HCT116 (cell line): ENCODE results near the gene FGD4. TPM values are rescaled to one million over a fixed set of nuclear protein-coding genes. Genes with fewer than 3 reads are reported as not detected.

Source experiments
- ATAC-seq: fragments of 200-7000 bp; cut with Tn5 transposase; 2 replicates; pipeline ENCODE4 v1.9.1; 2020; ENCODE audit warnings: mild to moderate bottlenecking, moderate library complexity
- BruUV-seq: library from RNA; stranded (reverse); fragments of 400-500 nt; replicated peaks from 2 replicates; lab custom pipeline; 2021; lab: Mats Ljungman, UMichigan
- CTCF ChIA-PET: fragments of 300-600 bp; sonication (Branson Sonifier 250); formaldehyde crosslinking; loops from one replicate; lab custom pipeline; 2021; ENCODE audit warnings: antibody characterized with exemption; lab: Charles Lee
- POLR2A ChIA-PET: fragments of 300-600, 350-600 bp; sonication (Branson Sonifier 250); formaldehyde crosslinking; loops from one replicate; lab custom pipeline; 2021; ENCODE audit warnings: antibody characterized with exemption; lab: Charles Lee
- RAD21 ChIA-PET, 2 experiments: fragments of 300-600 bp; sonication (Branson Sonifier 250); formaldehyde crosslinking; loops; one replicate each; lab custom pipeline; 2023; ENCODE audit warnings: low total read pairs in 2 of 2; ENCODE audit not compliant: uncharacterized antibody in 2 of 2, unreplicated experiment in 2 of 2, low non-redundant PET in 1 of 2; lab: Charles Lee
- DNase-seq: peaks from one replicate; pipeline ENCODE4 v3.0.0-alpha.2; 2010; ENCODE audit warnings: low read depth, low spot score
- H2AFZ ChIP-seq: fragments of 200-600 bp; shearing (Covaris generic), sonication (generic); 2 replicates; pipeline ENCODE4 v1.6.1; 2017; ENCODE audit warnings: low read depth, mixed run types, mixed read lengths, antibody characterized with exemption, low read length; ENCODE audit not compliant: poor library complexity, severe bottlenecking
- H3K27ac ChIP-seq: 2 replicates; pipeline ENCODE4 v1.5.1; 2012; ENCODE audit warnings: low read depth, low read length
- H3K27me3 ChIP-seq: fragments of 200-600 bp; sonication (generic); 2 replicates; pipeline ENCODE4 v1.6.1; 2016; ENCODE audit warnings: mixed run types, low read length, mixed read lengths; ENCODE audit not compliant: insufficient read depth
- H3K36me3 ChIP-seq, 2 experiments: fragments of 200-500 bp in 1 of 2; fragments of 200-600 bp in 1 of 2; sonication (Bioruptor generic) in 1 of 2; sonication (generic) in 1 of 2; 2 replicates each; pipeline versions ENCODE4 v1.5.1 to v1.6.1; 2014 to 2016; ENCODE audit warnings: low read length in 2 of 2, inconsistent platforms in 1 of 2, mixed read lengths in 1 of 2, mixed run types in 1 of 2; ENCODE audit not compliant: insufficient read depth in 2 of 2, control insufficient read depth in 1 of 2
- H3K4me1 ChIP-seq, 2 experiments: fragments of 200-600 bp in 1 of 2; sonication (generic) in 1 of 2; 2 replicates each; pipeline versions ENCODE4 v1.5.1 to v1.6.1; 2012 to 2017; ENCODE audit warnings: low read length in 2 of 2, inconsistent platforms in 1 of 2, mild to moderate bottlenecking in 1 of 2, mixed read lengths in 1 of 2, mixed run types in 1 of 2, moderate library complexity in 1 of 2; ENCODE audit not compliant: insufficient read depth in 2 of 2, control insufficient read depth in 1 of 2
- H3K4me2 ChIP-seq: fragments of 200-600 bp; sonication (generic); 2 replicates; pipeline ENCODE4 v1.6.1; 2017; ENCODE audit warnings: mixed run types, low read length, mixed read lengths
- H3K4me3 ChIP-seq, 2 experiments: fragments of 200-600 bp in 1 of 2; sonication (generic) in 1 of 2; replicated peaks in 1 of 2; 2 replicates each; pipeline ENCODE4 v1.5.1; 2011 to 2016; ENCODE audit warnings: low read length in 2 of 2, control low read depth in 1 of 2, low read depth in 1 of 2, mild to moderate bottlenecking in 1 of 2, mixed read lengths in 1 of 2, mixed run types in 1 of 2
- H3K79me2 ChIP-seq: fragments of 200-600 bp; sonication (generic); 2 replicates; pipeline ENCODE4 v1.6.1; 2017; ENCODE audit warnings: mild to moderate bottlenecking, mixed run types, low read length, moderate library complexity, mixed read lengths; ENCODE audit not compliant: insufficient read depth
- H3K9ac ChIP-seq: fragments of 200-600 bp; sonication (generic); 2 replicates; pipeline ENCODE4 v1.6.1; 2016; ENCODE audit warnings: low read length, mixed read lengths
- H3K9me2 ChIP-seq: fragments of 200-600 bp; sonication (generic), shearing (Covaris generic); 2 replicates; pipeline ENCODE4 v1.6.1; 2017; ENCODE audit warnings: mixed run types, mild to moderate bottlenecking, moderate library complexity; ENCODE audit not compliant: insufficient read depth
- H3K9me3 ChIP-seq, 2 experiments: fragments of 200-500 bp in 1 of 2; fragments of 200-600 bp in 1 of 2; sonication (Bioruptor generic) in 1 of 2; sonication (generic) in 1 of 2; 2 replicates each; pipeline ENCODE4 v1.6.1; 2014 to 2017; ENCODE audit warnings: low read length in 2 of 2, mixed read lengths in 2 of 2, inconsistent platforms in 1 of 2, low read depth in 1 of 2, mild to moderate bottlenecking in 1 of 2, mixed run types in 1 of 2, moderate library complexity in 1 of 2; ENCODE audit not compliant: control insufficient read depth in 1 of 2, insufficient read depth in 1 of 2
- H4K20me1 ChIP-seq: fragments of 200-600 bp; sonication (generic), shearing (Covaris generic); 2 replicates; pipeline ENCODE4 v1.6.1; 2017; ENCODE audit warnings: mixed run types, mild to moderate bottlenecking, moderate library complexity; ENCODE audit not compliant: insufficient read depth
- EZH2 ChIP-seq: fragments of 200-600 bp; sonication (generic); IDR thresholded peaks from 2 replicates; pipeline ENCODE4 v1.6.1; 2017; ENCODE audit warnings: antibody characterized with exemption, mixed run types
- FOSL1 ChIP-seq: IDR thresholded peaks from 2 replicates; pipeline ENCODE4 v1.6.1; 2012; ENCODE audit warnings: low read depth
- RAD21 ChIP-seq: IDR thresholded peaks from 2 replicates; pipeline ENCODE4 v1.6.1; 2012; ENCODE audit warnings: low read depth, mild to moderate bottlenecking
- SIN3A ChIP-seq: IDR thresholded peaks from 2 replicates; pipeline ENCODE4 v1.6.1; 2012; ENCODE audit warnings: low read depth
- ZFX ChIP-seq: fragments of 450-650 bp; IDR thresholded peaks from 2 replicates; pipeline ENCODE4 v1.6.1; 2017
- ZNF274 ChIP-seq: fragments of 200-500 bp; sonication (Bioruptor generic); IDR thresholded peaks from 2 replicates; pipeline ENCODE4 v1.6.1; 2014; ENCODE audit warnings: mild to moderate bottlenecking, low read depth, low read length, inconsistent platforms
- intact Hi-C: fragments of 100-400 bp; cut with micrococcal nuclease; formaldehyde crosslinking; loops from 2 replicates; pipeline ENCODE4 v1.10.0; 2022
- total RNA-seq: library from RNA; stranded (reverse); gene quantifications from one replicate; pipeline ENCODE4 v1.2.1, GENCODE V29; 2021; ENCODE audit not compliant: unreplicated experiment
- TF ChIP-seq, protein P1 (sequence below), 3 experiments: fragments of 200-600 bp in 1 of 3; sonication (generic) in 1 of 3; IDR thresholded peaks in 2 of 3; conservative IDR thresholded peaks in 1 of 3; 2 replicates each; pipeline ENCODE4 v1.5.1; 2012 to 2017; ENCODE audit warnings: low read depth in 2 of 3, low read length in 2 of 3, antibody characterized with exemption in 1 of 3, borderline replicate concordance in 1 of 3, control low read depth in 1 of 3, mild to moderate bottlenecking in 1 of 3, mixed read lengths in 1 of 3, mixed run types in 1 of 3, moderate library complexity in 1 of 3; ENCODE audit not compliant: insufficient read depth in 1 of 3
- TF ChIP-seq, protein P2 (sequence below): IDR thresholded peaks from 2 replicates; pipeline ENCODE4 v1.6.1; 2011; ENCODE audit warnings: mild to moderate bottlenecking, low read length, moderate library complexity; ENCODE audit not compliant: insufficient replicate concordance; ENCODE audit errors: extremely low read depth

FGD4 gene
- total RNA-seq, 1 experiment from 2014 or later, result 7.7 TPM

DNA sequence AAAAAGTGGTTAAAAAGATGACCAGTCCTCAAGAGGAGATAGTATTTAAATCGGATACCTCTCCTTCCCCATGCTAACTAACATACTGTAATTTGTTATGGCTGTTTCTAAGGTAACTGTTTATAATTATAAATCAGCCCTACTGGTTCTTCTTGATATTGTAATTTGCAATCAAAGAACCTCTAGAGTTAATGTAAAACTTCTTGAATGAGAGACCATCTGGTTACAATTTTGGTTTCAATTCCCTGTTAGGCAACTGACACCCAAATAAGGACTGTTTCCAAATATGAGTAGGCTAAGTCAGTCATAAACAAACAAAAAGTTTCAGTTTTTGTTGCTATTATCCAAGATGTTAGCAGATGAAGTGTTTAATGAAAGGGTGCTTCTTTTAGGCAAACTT lies 159.5 kb downstream of the FGD4 start:
- RAD21 ChIA-PET, result no interaction called here
- H3K9me2 ChIP-seq, result no peaks in the 10 kb centered on the region
- no peaks in the 10 kb centered on the region for H3K9me3 ChIP-seq
- intact Hi-C loops, result no loop called here
- no peaks in the 10 kb centered on the region for H3K27me3 ChIP-seq
- H3K79me2 ChIP-seq, result no peaks in the 10 kb centered on the region
- CTCF ChIA-PET, result no interaction called here
- POLR2A ChIA-PET, result no interaction called here
- H3K36me3 ChIP-seq, result no peaks in the 10 kb centered on the region
- ATAC-seq (no peak), DNase-seq (no peak)
- no peaks in the 10 kb centered on the region for H3K4me1 ChIP-seq
- H3K4me2 ChIP-seq, result no peak overlapping the region
- no peak overlapping the region for H3K9ac ChIP-seq
- TF ChIP-seq FOSL1 (no peak), EZH2 (no peak), SIN3A (no peak), ZNF274 (no peak), RAD21 (no peak), ZFX (no peak)
- TF ChIP-seq, protein P1, sequence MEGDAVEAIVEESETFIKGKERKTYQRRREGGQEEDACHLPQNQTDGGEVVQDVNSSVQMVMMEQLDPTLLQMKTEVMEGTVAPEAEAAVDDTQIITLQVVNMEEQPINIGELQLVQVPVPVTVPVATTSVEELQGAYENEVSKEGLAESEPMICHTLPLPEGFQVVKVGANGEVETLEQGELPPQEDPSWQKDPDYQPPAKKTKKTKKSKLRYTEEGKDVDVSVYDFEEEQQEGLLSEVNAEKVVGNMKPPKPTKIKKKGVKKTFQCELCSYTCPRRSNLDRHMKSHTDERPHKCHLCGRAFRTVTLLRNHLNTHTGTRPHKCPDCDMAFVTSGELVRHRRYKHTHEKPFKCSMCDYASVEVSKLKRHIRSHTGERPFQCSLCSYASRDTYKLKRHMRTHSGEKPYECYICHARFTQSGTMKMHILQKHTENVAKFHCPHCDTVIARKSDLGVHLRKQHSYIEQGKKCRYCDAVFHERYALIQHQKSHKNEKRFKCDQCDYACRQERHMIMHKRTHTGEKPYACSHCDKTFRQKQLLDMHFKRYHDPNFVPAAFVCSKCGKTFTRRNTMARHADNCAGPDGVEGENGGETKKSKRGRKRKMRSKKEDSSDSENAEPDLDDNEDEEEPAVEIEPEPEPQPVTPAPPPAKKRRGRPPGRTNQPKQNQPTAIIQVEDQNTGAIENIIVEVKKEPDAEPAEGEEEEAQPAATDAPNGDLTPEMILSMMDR (IDR thresholded peaks at IDR 0.05 in 2 of 3, conservative IDR thresholded peaks at IDR 0.05 in 1 of 3; ENCODE audit: borderline replicate concordance in 1 of 3, insufficient read depth in 1 of 3, low read depth in 2 of 3, low read length in 2 of 3), result no peak
- TF ChIP-seq, protein P2, sequence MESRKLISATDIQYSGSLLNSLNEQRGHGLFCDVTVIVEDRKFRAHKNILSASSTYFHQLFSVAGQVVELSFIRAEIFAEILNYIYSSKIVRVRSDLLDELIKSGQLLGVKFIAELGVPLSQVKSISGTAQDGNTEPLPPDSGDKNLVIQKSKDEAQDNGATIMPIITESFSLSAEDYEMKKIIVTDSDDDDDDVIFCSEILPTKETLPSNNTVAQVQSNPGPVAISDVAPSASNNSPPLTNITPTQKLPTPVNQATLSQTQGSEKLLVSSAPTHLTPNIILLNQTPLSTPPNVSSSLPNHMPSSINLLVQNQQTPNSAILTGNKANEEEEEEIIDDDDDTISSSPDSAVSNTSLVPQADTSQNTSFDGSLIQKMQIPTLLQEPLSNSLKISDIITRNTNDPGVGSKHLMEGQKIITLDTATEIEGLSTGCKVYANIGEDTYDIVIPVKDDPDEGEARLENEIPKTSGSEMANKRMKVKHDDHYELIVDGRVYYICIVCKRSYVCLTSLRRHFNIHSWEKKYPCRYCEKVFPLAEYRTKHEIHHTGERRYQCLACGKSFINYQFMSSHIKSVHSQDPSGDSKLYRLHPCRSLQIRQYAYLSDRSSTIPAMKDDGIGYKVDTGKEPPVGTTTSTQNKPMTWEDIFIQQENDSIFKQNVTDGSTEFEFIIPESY, result no peak
- no peak overlapping the region for H3K4me3 ChIP-seq
- no TSS peak for BruUV-seq
- H2AFZ ChIP-seq, result no peak overlapping the region
- no peaks in the 10 kb centered on the region for H4K20me1 ChIP-seq
- no peak overlapping the region for H3K27ac ChIP-seq
